Activated B cell treated with CpG ODN at 0.5 μM for 24 hours (primary cell): Measurements from ENCODE around the gene PSEN1. TPM values are rescaled to one million over a fixed set of nuclear protein-coding genes. Genes with fewer than 3 reads are reported as not detected.

Source experiments
- ATAC-seq: fragments of 200-7000 bp; cut with Tn5 transposase; one replicate; pipeline ENCODE4 v1.10.0; 2021; ENCODE audit warnings: low read depth, mild to moderate bottlenecking, moderate library complexity
- CTCF ChIA-PET: fragments of 350-600 bp; sonication (Branson Sonifier 250); formaldehyde crosslinking; loops from one replicate; lab custom pipeline; 2021; ENCODE audit warnings: antibody characterized with exemption; lab: Charles Lee
- POLR2A ChIA-PET: fragments of 350-600 bp; sonication (Branson Sonifier 250); formaldehyde crosslinking; loops from one replicate; lab custom pipeline; 2021; ENCODE audit warnings: antibody characterized with exemption; lab: Charles Lee
- DNase-seq: peaks from one replicate; pipeline ENCODE4 v3.0.0; 2022
- H3K27ac Mint-ChIP-seq: one replicate; pipeline ENCODE4 v1.8.0; 2020; ENCODE audit warnings: mixed read lengths
- H3K27me3 Mint-ChIP-seq: one replicate; pipeline ENCODE4 v1.8.0; 2021; ENCODE audit warnings: mixed read lengths
- H3K36me3 Mint-ChIP-seq: one replicate; pipeline ENCODE4 v1.8.0; 2021; ENCODE audit warnings: low read depth, mixed read lengths
- H3K4me1 Mint-ChIP-seq: one replicate; pipeline ENCODE4 v1.8.0; 2021; ENCODE audit warnings: mixed read lengths
- H3K4me3 Mint-ChIP-seq: one replicate; pipeline ENCODE4 v1.8.0; 2020; ENCODE audit warnings: mild to moderate bottlenecking, mixed read lengths
- H3K9me3 Mint-ChIP-seq: one replicate; pipeline ENCODE4 v1.8.0; 2020; ENCODE audit warnings: mixed read lengths
- intact Hi-C: fragments of 100-400 bp; cut with micrococcal nuclease; formaldehyde crosslinking; loops from one replicate; pipeline ENCODE4 v1.15.1; 2024
- total RNA-seq: library from RNA; stranded (reverse); gene quantifications from 2 replicates; pipeline ENCODE4 v1.2.3, GENCODE V29; 2022
- TF ChIP-seq, protein P1 (sequence below): fragments of 200-600 bp; IDR thresholded peaks from one replicate; pipeline ENCODE4 v1.8.0; 2022; ENCODE audit warnings: antibody characterized with exemption, mild to moderate bottlenecking

The PSEN1 gene
- total RNA-seq, 1 donor from 2014 or later, result 38.6 TPM

DNA sequence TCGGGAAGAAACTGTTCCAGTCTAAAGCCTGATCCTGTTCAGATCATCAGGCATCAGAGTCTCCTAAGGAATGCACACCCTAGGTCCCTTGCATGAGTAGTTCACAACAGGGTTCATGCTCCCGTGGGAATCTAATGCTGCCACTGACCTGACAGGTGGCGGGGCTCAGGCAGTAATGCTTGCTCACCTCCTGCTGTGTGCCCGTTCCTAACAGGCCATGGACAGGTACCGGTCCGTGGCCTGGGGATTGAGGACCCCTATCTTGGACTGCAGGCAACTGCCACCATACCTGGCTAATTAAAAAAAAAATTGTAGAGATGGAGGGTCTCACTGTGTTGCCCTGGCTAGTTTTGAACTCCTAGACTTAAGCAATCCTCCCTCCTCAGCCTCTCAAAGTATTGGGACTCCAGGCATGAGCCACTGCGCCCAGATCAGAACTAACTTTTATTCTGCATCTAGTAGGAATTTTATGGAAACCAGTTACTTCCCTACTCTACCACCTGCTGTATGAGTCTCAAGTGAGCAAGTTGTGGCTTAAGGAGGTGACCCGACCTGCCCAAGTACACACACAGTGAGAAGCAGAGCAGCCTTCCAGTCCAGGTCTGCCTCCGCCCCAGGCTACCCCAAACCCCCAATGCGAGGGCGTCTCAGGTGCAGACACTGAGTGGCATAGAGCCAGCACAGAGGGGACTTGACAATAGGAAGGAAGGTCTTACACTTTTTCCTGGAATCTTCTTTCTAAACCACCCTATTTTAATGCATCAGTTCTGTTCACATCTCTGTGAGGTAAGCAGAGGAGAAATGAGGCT is 98.5 kb downstream of the PSEN1 start:
- no peaks in the 10 kb centered on the region for H3K9me3 Mint-ChIP-seq
- ATAC-seq, result no peak
- peaks cover 30% of the 10 kb centered on the region for H3K4me1 Mint-ChIP-seq
- no peaks in the 10 kb centered on the region for H3K36me3 Mint-ChIP-seq
- ChIA-PET CTCF (no interaction called here), POLR2A (interaction anchor here (2.0 kb wide), 1 partner anchor 11 kb away, joined by 5 read pairs; no protein-coding TSS in a partner anchor)
- no peak overlapping the region for H3K27ac Mint-ChIP-seq
- TF ChIP-seq, protein P1, sequence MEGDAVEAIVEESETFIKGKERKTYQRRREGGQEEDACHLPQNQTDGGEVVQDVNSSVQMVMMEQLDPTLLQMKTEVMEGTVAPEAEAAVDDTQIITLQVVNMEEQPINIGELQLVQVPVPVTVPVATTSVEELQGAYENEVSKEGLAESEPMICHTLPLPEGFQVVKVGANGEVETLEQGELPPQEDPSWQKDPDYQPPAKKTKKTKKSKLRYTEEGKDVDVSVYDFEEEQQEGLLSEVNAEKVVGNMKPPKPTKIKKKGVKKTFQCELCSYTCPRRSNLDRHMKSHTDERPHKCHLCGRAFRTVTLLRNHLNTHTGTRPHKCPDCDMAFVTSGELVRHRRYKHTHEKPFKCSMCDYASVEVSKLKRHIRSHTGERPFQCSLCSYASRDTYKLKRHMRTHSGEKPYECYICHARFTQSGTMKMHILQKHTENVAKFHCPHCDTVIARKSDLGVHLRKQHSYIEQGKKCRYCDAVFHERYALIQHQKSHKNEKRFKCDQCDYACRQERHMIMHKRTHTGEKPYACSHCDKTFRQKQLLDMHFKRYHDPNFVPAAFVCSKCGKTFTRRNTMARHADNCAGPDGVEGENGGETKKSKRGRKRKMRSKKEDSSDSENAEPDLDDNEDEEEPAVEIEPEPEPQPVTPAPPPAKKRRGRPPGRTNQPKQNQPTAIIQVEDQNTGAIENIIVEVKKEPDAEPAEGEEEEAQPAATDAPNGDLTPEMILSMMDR, result no peak
- intact Hi-C loops, result loop anchor here (5.0 kb wide), 1 partner anchor 48 kb away; no protein-coding TSS in a partner anchor
- peaks cover 37% of the 10 kb centered on the region for H3K27me3 Mint-ChIP-seq
- no peak for DNase-seq
- H3K4me3 Mint-ChIP-seq, result no peak overlapping the region

DNA sequence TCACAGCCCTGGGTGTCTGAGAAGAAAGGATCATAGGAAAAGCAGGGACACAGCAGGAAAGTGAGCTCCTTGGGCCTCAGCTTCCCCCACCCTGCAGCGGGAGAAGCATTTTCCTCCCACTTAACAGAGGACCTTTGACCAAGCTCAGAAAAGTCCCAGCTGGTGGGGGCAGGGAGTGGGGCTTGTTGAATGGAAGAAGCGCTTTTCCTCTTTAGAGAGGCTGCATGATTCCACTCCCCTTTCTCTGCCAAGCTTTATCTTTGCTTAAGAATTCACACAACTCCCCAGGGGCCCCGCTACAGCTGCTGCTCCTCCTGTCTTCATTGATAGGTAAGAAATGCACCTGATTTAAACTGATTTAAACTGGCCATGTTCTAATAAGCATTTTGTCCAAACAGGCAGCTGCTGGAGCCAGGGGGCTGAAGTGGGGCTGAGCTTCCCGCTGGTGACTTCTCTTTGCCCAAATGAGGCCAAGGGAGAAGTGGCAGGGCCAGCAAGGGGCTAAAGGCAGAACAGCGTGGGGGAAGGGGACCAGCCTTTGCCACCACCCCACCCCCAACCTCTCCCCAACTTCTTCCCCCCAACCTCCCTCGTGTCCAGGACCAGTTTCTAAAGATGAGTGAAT is 99.3 kb downstream of the PSEN1 start:
- POLR2A ChIA-PET, result interaction anchor here (2.0 kb wide), 1 partner anchor 10 kb away, joined by 5 read pairs; no protein-coding TSS in a partner anchor
- CTCF ChIA-PET, result no interaction called here

DNA sequence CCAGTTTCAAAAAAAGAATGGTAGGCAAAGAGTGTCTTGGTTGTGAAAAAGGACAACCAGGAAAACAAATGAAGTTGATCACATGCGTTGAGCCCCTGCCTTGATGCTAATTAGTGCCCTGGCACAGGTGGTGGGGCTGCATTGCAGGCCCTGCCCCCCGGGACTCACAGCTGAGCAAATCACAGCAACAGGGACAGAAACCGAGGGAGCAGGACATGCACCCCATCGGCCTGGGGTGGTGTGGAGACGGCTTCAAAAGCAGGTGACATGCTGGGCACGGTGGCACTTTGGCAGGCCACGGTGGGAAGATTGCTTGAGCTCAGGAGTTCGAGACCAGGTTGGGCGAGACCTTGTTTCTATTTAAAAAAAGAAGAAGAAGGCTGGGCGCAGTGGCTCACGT is 99.8 kb downstream of the PSEN1 start:
- TF ChIP-seq, protein P1, result no peak
- H3K4me1 Mint-ChIP-seq, result peaks cover 42% of the 10 kb centered on the region
- H3K4me3 Mint-ChIP-seq, result no peak overlapping the region
- POLR2A ChIA-PET, result interaction anchor here (2.0 kb wide), 1 partner anchor 10 kb away, joined by 5 read pairs; no protein-coding TSS in a partner anchor
- DNase-seq, result no peak
- no peak overlapping the region for H3K27ac Mint-ChIP-seq
- intact Hi-C loops, result loop anchor here (5.0 kb wide), 1 partner anchor 46 kb away; no protein-coding TSS in a partner anchor
- peaks cover 47% of the 10 kb centered on the region for H3K27me3 Mint-ChIP-seq
- ATAC-seq, result no peak
- no peaks in the 10 kb centered on the region for H3K36me3 Mint-ChIP-seq
- no peaks in the 10 kb centered on the region for H3K9me3 Mint-ChIP-seq
- CTCF ChIA-PET, result no interaction called here

More for the DNA sequence above, 99.3 kb downstream of the PSEN1 start:
- Mint-ChIP-seq H3K27me3 (peaks cover 42% of the 10 kb centered on the region), H3K9me3 (no peaks in the 10 kb centered on the region), H3K27ac (no peak overlapping the region), H3K4me3 (no peak overlapping the region), H3K4me1 (peaks cover 37% of the 10 kb centered on the region), H3K36me3 (no peaks in the 10 kb centered on the region)
- TF ChIP-seq, protein P1, result no peak
- DNase-seq (no peak), ATAC-seq (no peak)
- intact Hi-C loops, result loop anchor here (5.0 kb wide), 1 partner anchor 47 kb away; no protein-coding TSS in a partner anchor

DNA sequence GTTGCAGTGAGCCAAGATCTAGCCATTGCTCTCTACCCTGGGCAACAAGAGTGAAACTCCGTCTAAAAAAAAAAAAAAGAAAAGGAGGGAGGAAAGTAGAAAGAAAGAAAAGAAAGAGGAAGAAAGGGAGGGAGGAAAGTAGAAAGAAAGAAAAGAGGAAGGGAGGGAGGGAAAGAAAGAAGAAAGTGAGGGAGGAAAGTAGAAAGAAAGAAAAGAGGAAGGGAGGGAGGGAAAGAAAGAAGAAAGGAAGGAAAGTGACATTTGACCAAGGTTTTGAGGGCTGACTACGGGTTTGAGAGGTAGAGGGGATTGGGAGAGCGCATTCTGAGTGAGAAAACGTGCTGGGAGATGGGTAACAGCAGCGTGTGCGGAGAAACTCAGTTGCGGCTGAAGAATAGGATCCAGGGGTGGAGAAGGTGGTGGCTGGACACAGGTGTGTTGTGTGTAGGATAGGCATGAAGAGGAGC is 100.5 kb downstream of the PSEN1 start:
- TF ChIP-seq, protein P1, result no peak
- Mint-ChIP-seq H3K4me3 (peak overlapping the region; percentile 83), H3K27me3 (peaks cover 50% of the 10 kb centered on the region), H3K27ac (no peak overlapping the region), H3K9me3 (no peaks in the 10 kb centered on the region), H3K4me1 (peaks cover 49% of the 10 kb centered on the region), H3K36me3 (no peaks in the 10 kb centered on the region)
- intact Hi-C loops, result loop anchor here (5.0 kb wide), 1 partner anchor 46 kb away; no protein-coding TSS in a partner anchor
- ChIA-PET CTCF (no interaction called here), POLR2A (interaction anchor here (2.0 kb wide), 1 partner anchor 9 kb away, joined by 5 read pairs; no protein-coding TSS in a partner anchor)
- ATAC-seq (no peak), DNase-seq (no peak)
